GM21528 (cell line): ENCODE results near the gene IL6.
A peak's percentile ranks its signal among the peaks of the same experiment; 100 is the strongest.

ENCODE experiments used
- ATAC-seq: cut with Tn5 transposase; IDR thresholded peaks from one replicate; pipeline ENCODE4 v1.9.1; 2021; ENCODE audit warnings: mild to moderate bottlenecking, moderate library complexity; ENCODE audit not compliant: unreplicated experiment, low FRiP score

IL6 gene

DNA sequence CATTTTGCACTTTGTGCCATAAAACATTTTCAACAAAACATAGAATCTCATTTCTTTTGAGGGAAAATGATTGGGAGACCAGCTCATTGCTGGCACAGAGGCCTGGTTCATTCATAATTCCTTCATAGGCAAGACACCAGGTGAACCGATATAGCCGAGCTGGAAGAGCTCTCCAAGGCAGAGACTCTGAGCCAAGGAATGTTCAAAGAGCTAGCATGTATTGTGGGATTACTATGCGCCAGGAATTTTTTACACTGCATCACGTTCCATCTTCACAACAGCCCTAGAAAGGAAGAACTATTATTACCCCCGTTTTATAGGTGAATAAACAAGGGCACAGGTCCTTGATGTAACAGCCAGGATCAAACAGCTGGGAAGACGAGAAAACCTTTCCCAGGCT, 2.1 kb upstream of the IL6 start:
- ATAC-seq: no peak

GRCh38 chr7:22725585-22725984, 1.4 kb upstream of the IL6 start:
- ATAC-seq: no peak

DNA sequence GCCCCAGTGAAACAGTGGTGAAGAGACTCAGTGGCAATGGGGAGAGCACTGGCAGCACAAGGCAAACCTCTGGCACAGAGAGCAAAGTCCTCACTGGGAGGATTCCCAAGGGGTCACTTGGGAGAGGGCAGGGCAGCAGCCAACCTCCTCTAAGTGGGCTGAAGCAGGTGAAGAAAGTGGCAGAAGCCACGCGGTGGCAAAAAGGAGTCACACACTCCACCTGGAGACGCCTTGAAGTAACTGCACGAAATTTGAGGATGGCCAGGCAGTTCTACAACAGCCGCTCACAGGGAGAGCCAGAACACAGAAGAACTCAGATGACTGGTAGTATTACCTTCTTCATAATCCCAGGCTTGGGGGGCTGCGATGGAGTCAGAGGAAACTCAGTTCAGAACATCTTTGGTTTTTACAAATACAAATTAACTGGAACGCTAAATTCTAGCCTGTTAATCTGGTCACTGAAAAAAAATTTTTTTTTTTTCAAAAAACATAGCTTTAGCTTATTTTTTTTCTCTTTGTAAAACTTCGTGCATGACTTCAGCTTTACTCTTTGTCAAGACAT, 574 bp upstream of the IL6 start:
- ATAC-seq: peak; percentile 82

GRCh38 chr7:22727714-22728035, 675 bp downstream of the IL6 start:
- ATAC-seq: no peak

- ATAC-seq: no peak
Measured at GRCh38 chr7:22728401-22729029, 1.5 kb downstream of the IL6 start.

DNA sequence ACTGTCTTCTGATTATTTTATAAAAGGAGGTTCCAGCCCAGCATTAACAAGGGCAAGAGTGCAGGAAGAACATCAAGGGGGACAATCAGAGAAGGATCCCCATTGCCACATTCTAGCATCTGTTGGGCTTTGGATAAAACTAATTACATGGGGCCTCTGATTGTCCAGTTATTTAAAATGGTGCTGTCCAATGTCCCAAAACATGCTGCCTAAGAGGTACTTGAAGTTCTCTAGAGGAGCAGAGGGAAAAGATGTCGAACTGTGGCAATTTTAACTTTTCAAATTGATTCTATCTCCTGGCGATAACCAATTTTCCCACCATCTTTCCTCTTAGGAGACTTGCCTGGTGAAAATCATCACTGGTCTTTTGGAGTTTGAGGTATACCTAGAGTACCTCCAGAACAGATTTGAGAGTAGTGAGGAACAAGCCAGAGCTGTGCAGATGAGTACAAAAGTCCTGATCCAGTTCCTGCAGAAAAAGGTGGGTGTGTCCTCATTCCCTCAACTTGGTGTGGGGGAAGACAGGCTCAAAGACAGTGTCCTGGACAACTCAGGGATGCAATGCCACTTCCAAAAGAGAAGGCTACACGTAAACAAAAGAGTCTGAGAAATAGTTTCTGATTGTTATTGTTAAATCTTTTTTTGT, 2.3 kb downstream of the IL6 start:
- no peak for ATAC-seq

DNA sequence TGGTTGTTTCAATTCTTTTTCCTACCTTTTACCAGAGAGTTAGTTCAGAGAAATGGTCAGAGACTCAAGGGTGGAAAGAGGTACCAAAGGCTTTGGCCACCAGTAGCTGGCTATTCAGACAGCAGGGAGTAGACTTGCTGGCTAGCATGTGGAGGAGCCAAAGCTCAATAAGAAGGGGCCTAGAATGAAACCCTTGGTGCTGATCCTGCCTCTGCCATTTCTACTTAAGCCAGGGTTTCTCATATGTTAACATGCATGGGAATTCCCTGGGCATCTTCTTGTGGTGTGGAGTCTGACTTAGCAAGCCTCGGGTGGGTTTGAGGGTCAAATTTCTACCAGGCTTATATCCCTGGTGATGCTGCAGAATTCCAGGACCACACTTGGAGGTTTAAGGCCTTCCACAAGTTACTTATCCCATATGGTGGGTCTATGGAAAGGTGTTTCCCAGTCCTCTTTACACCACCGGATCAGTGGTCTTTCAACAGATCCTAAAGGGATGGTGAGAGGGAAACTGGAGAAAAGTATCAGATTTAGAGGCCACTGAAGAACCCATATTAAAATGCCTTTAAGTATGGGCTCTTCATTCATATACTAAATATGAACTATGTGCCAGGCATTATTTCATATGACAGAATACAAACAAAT, 3.2 kb downstream of the IL6 start:
- ATAC-seq: no peak

DNA sequence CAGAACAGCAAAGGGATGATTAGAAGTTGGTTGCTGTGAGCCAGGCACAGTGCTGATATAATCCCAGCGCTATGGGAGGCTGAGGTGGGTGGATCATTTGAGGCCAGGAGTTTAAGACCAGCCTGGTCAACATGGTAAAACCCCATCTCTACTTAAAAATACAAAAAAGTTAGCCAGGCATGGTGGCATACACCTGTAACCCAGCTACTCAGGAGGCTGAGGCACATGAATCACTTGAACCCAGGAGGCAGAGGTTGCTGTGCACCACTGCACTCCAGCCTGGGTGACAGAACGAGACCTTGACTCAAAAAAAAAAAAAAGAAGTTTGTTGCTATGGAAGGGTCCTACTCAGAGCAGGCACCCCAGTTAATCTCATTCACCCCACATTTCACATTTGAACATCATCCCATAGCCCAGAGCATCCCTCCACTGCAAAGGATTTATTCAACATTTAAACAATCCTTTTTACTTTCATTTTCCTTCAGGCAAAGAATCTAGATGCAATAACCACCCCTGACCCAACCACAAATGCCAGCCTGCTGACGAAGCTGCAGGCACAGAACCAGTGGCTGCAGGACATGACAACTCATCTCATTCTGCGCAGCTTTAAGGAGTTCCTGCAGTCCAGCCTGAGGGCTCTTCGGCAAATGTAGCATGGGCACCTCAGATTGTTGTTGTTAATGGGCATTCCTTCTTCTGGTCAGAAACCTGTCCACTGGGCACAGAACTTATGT, 4.1 kb downstream of the IL6 start:
- no peak for ATAC-seq

GRCh38 chr7:22731766-22732165, 4.8 kb downstream of the IL6 start:
- no peak for ATAC-seq

- ATAC-seq: no peak
Measured at GRCh38 chr7:22732556-22733126, 5.6 kb downstream of the IL6 start.

DNA sequence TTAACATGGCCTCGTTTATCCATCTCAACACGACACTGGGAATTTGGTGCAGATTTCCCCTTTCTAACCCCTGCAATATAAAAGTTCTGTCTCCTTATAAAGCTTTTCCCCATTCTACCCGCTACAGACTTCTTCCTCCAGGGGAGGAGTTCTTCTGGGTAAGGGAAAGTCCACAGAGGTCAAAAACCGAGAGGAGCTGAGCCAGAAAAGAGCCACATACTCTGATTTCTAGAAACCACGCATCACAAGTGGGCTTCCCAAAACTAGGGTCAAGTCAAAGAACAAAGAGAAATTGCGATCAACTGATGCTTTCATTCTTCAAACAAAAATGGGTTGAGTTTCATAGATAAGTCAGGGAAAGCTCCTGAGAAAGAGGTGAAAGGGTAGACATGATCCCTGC, 6.8 kb downstream of the IL6 start:
- no peak for ATAC-seq

GRCh38 chr7:22743014-22743413, 16.0 kb downstream of the IL6 start:
- ATAC-seq: no peak

- no peak for ATAC-seq
Measured at GRCh38 chr7:22751341-22751740, 24.3 kb downstream of the IL6 start.

- ATAC-seq: no peak
Measured at GRCh38 chr7:22757338-22757994, 30.5 kb downstream of the IL6 start.

DNA sequence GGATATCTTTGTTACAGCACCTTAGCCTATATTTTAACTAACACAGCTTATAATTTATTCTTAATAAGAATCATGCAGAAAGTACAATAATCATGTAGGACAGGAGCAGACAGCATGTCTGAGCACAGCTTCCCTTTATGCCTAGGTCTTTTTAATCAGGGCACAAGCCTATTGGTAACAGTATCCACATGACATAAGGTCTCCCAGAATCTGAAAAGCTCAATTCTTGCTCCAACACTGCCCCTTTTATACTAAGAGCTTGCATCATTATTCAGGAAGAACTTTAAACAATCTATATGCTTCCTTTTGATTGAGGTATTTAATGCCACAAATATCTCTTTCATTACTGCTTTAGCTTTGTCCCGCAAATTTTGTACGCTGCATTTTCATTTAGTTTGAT, 31.6 kb downstream of the IL6 start:
- ATAC-seq: no peak

- no peak for ATAC-seq
Measured at GRCh38 chr7:22759721-22760120, 32.7 kb downstream of the IL6 start.

- ATAC-seq: no peak
Measured at GRCh38 chr7:22762866-22763265, 35.9 kb downstream of the IL6 start.

DNA sequence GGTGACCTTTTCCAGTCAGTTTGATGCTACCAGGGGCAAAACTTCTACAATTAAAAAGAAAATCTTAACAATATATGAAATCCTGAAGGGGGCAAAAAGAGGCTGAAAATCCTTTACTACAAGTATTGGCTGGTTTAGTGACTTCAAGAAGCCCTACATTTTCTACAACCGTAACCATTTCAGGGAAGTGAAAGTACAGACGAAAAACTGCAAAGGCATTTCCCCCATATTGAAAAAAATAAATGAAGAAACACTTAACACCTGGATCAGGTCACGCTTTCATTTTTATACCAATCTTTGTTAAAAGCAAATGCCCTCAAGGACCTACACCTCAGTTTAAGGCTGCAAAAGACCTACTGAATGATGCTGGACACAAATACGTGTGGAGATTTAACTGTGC, 38.6 kb downstream of the IL6 start:
- peak; percentile 74 for ATAC-seq

GRCh38 chr7:22771194-22771871, 44.3 kb downstream of the IL6 start:
- no peak for ATAC-seq

DNA sequence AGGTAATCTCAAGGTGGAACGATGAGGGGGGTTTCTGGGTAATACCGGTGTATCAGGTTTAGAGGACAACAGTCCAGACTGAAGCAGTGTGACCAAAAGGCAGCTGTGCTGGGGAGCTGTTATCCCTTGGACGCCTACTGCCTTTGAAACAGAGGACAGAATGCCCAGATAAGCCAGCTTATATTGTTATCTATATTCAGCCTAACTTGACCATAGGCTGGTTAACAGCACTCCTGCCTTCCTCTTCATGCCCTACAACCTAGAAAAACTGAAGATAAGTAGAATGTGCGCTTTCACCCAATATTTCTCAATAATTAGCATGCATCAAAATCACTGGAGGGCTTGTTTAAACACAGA, 44.9 kb downstream of the IL6 start:
- ATAC-seq: no peak
